SK-N-SH treated with all-trans-retinoic acid at 6 μM for 48 hours (cell line): ENCODE measurements around the gene B3GNT7.

Experiments
- ATAC-seq: fragments of 200-7000 bp; cut with Tn5 transposase; 3 replicates; pipeline ENCODE4 v1.9.1; 2020; ENCODE audit warnings: mild to moderate bottlenecking, moderate library complexity
- ARNTL ChIP-seq: fragments of 450-650 bp; formaldehyde crosslinking; IDR thresholded peaks from 2 replicates; pipeline ENCODE4 v1.5.0; 2020; ENCODE audit warnings: low read depth, mild to moderate bottlenecking, moderate library complexity, borderline replicate concordance
- BACH2 ChIP-seq: fragments of 250-450 bp; sonication (Bioruptor Pico); IDR thresholded peaks from 2 replicates; pipeline ENCODE4 v1.9.0; 2021; ENCODE audit warnings: mild to moderate bottlenecking, borderline replicate concordance
- CREB5 ChIP-seq: fragments of 250-450 bp; sonication (Bioruptor Pico); IDR thresholded peaks from 2 replicates; pipeline ENCODE4 v1.5.1; 2020; ENCODE audit warnings: low read depth, mild to moderate bottlenecking, moderate library complexity
- CSDC2 ChIP-seq: fragments of 250-450 bp; sonication (Bioruptor Pico); IDR thresholded peaks from 2 replicates; pipeline ENCODE4 v1.5.0; 2020; ENCODE audit warnings: mild to moderate bottlenecking, moderate library complexity
- ESRRG ChIP-seq: fragments of 250-450 bp; sonication (Bioruptor Pico); IDR thresholded peaks from 2 replicates; pipeline ENCODE4 v1.6.1; 2021; ENCODE audit warnings: mild to moderate bottlenecking
- GLIS3 ChIP-seq: fragments of 250-450 bp; sonication (Bioruptor Pico); IDR thresholded peaks from 2 replicates; pipeline ENCODE4 v1.5.0; 2020; ENCODE audit warnings: mild to moderate bottlenecking, moderate library complexity
- ISL1 ChIP-seq: fragments of 250-450 bp; sonication (Bioruptor Pico); IDR thresholded peaks from 2 replicates; pipeline ENCODE4 v2.1.2; 2022; ENCODE audit warnings: mild to moderate bottlenecking, moderate library complexity
- OSR1 ChIP-seq: fragments of 250-450 bp; sonication (Bioruptor Pico); IDR thresholded peaks from 2 replicates; pipeline ENCODE4 v1.8.0; 2022; ENCODE audit warnings: moderate library complexity, mild to moderate bottlenecking, inconsistent platforms
- POU6F1 ChIP-seq: fragments of 250-450 bp; sonication (Bioruptor Pico); IDR thresholded peaks from 2 replicates; pipeline ENCODE4 v1.8.0; 2021; ENCODE audit warnings: low read depth, mild to moderate bottlenecking, moderate library complexity, borderline replicate concordance
- PPARA ChIP-seq: fragments of 250-450 bp; sonication (Bioruptor Pico); IDR thresholded peaks from 2 replicates; pipeline ENCODE4 v1.5.0; 2020; ENCODE audit warnings: mild to moderate bottlenecking, borderline replicate concordance
- RARB ChIP-seq: fragments of 250-450 bp; sonication (Bioruptor Pico); IDR thresholded peaks from 2 replicates; pipeline ENCODE4 v1.8.0; 2021; ENCODE audit warnings: mild to moderate bottlenecking, moderate library complexity
- SNAI2 ChIP-seq: fragments of 250-450 bp; sonication (Bioruptor Pico); IDR thresholded peaks from 2 replicates; pipeline ENCODE4 v1.5.0; 2020; ENCODE audit warnings: mild to moderate bottlenecking, moderate library complexity
- TCF4 ChIP-seq: fragments of 250-450 bp; sonication (Bioruptor Pico); IDR thresholded peaks from 2 replicates; pipeline ENCODE4 v1.8.0; 2021; ENCODE audit warnings: mild to moderate bottlenecking, moderate library complexity, borderline replicate concordance
- TOX ChIP-seq: fragments of 250-450 bp; sonication (Bioruptor Pico); IDR thresholded peaks from 2 replicates; pipeline ENCODE4 v1.8.0; 2021; ENCODE audit warnings: mild to moderate bottlenecking, moderate library complexity, borderline replicate concordance
- ZC3H10 ChIP-seq: fragments of 250-450 bp; sonication (Bioruptor Pico); IDR thresholded peaks from 2 replicates; pipeline ENCODE4 v1.5.1; 2021; ENCODE audit warnings: mild to moderate bottlenecking, moderate library complexity
- ZFP30 ChIP-seq: fragments of 450-650 bp; formaldehyde crosslinking; IDR thresholded peaks from 2 replicates; pipeline ENCODE4 v1.5.0; 2022; ENCODE audit warnings: mild to moderate bottlenecking, moderate library complexity
- ZNF565 ChIP-seq: fragments of 450-650 bp; formaldehyde crosslinking; conservative IDR thresholded peaks from 2 replicates; pipeline ENCODE4 v1.5.0; 2020; ENCODE audit warnings: low read depth, mild to moderate bottlenecking, moderate library complexity
- ZNF70 ChIP-seq: fragments of 450-650 bp; formaldehyde crosslinking; IDR thresholded peaks from 2 replicates; pipeline ENCODE4 v1.5.0; 2020; ENCODE audit warnings: mild to moderate bottlenecking, moderate library complexity
- ZNF8 ChIP-seq: fragments of 450-650 bp; formaldehyde crosslinking; IDR thresholded peaks from 2 replicates; pipeline ENCODE4 v1.5.0; 2020; ENCODE audit warnings: mild to moderate bottlenecking, moderate library complexity
- TF ChIP-seq, protein P1 (sequence below): fragments of 250-450 bp; sonication (Bioruptor Pico); IDR thresholded peaks from 2 replicates; pipeline ENCODE4 v1.8.0; 2020; ENCODE audit warnings: mild to moderate bottlenecking, moderate library complexity, borderline replicate concordance
- TF ChIP-seq, protein P2 (sequence below): fragments of 250-450 bp; sonication (Bioruptor Pico); IDR thresholded peaks from 2 replicates; pipeline ENCODE4 v1.5.1; 2021; ENCODE audit warnings: mild to moderate bottlenecking, moderate library complexity
- TF ChIP-seq, protein P3 (sequence below): fragments of 250-450 bp; sonication (Bioruptor Pico); IDR thresholded peaks from 2 replicates; pipeline ENCODE4 v1.5.0; 2020; ENCODE audit warnings: mild to moderate bottlenecking, moderate library complexity

The B3GNT7 gene

GRCh38 chr2:231361701-231362554, 33.6 kb upstream of the B3GNT7 start:
- no peak for ATAC-seq
- TF ChIP-seq ESRRG = no peak
- no peak for TF ChIP-seq POU6F1 (CRISPR knock-in tag)
- TF ChIP-seq ZNF70 (CRISPR knock-in tag) = no peak
- TF ChIP-seq TOX (CRISPR knock-in tag) = no peak
- no peak for TF ChIP-seq ZFP30
- TF ChIP-seq CREB5 (CRISPR knock-in tag) = no peak
- TF ChIP-seq ARNTL (CRISPR knock-in tag) = no peak
- TF ChIP-seq ZNF8 (CRISPR knock-in tag) = no peak
- TF ChIP-seq, protein P1, sequence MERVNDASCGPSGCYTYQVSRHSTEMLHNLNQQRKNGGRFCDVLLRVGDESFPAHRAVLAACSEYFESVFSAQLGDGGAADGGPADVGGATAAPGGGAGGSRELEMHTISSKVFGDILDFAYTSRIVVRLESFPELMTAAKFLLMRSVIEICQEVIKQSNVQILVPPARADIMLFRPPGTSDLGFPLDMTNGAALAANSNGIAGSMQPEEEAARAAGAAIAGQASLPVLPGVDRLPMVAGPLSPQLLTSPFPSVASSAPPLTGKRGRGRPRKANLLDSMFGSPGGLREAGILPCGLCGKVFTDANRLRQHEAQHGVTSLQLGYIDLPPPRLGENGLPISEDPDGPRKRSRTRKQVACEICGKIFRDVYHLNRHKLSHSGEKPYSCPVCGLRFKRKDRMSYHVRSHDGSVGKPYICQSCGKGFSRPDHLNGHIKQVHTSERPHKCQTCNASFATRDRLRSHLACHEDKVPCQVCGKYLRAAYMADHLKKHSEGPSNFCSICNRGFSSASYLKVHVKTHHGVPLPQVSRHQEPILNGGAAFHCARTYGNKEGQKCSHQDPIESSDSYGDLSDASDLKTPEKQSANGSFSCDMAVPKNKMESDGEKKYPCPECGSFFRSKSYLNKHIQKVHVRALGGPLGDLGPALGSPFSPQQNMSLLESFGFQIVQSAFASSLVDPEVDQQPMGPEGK (CRISPR knock-in tag) = no peak
- TF ChIP-seq RARB (CRISPR knock-in tag) = no peak
- no peak for TF ChIP-seq PPARA
- no peak for TF ChIP-seq TCF4 (CRISPR knock-in tag)
- TF ChIP-seq ISL1 = no peak
- TF ChIP-seq ZC3H10 (CRISPR knock-in tag) = no peak
- TF ChIP-seq, protein P2, sequence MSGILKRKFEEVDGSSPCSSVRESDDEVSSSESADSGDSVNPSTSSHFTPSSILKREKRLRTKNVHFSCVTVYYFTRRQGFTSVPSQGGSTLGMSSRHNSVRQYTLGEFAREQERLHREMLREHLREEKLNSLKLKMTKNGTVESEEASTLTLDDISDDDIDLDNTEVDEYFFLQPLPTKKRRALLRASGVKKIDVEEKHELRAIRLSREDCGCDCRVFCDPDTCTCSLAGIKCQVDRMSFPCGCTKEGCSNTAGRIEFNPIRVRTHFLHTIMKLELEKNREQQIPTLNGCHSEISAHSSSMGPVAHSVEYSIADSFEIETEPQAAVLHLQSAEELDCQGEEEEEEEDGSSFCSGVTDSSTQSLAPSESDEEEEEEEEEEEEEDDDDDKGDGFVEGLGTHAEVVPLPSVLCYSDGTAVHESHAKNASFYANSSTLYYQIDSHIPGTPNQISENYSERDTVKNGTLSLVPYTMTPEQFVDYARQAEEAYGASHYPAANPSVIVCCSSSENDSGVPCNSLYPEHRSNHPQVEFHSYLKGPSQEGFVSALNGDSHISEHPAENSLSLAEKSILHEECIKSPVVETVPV = no peak
- TF ChIP-seq CSDC2 = no peak
- no peak for TF ChIP-seq GLIS3 (CRISPR knock-in tag)
- no peak for TF ChIP-seq ZNF565 (CRISPR knock-in tag)

DNA sequence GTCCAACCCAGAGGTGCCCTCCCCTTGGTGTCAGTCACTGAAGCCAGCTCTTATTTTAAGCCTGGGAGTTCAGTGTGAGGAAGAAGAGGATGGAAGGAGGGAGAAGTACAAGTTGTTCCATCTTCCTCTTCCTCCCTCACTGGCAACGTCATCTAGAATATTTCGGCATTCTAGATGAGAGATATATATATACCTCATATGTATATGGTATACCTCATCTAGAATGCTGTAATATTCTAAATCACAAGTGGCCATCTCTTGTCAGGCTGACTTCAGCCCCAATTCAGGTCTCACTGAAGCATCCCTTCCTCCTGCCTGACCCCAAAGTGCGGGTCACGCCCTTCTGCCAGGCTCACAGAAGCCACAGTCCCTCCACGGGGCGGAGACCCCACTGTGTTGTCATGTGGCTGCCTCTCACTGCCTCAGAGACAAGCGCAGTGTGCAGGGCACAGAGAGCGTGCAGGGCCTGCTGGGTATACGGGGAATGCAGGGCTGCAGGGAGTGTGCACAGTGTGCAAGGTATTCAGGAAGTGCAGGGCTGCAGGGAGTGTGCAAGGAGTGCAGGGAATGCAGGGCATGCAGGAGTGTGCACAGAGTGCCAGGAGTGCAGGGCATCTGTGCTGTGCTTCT, 32.8 kb upstream of the B3GNT7 start:
- ATAC-seq = no peak
- TF ChIP-seq POU6F1 (CRISPR knock-in tag) (no peak), CREB5 (CRISPR knock-in tag) (no peak), ZFP30 (no peak), TOX (CRISPR knock-in tag) (no peak), TCF4 (CRISPR knock-in tag) (no peak), SNAI2 (CRISPR knock-in tag) (no peak), PPARA (no peak), RARB (CRISPR knock-in tag) (no peak), ZC3H10 (CRISPR knock-in tag) (no peak), ISL1 (no peak), OSR1 (no peak), ESRRG (no peak), BACH2 (no peak), CSDC2 (no peak), ZNF565 (CRISPR knock-in tag) (no peak), GLIS3 (CRISPR knock-in tag) (no peak), ZNF8 (CRISPR knock-in tag) (no peak)
- TF ChIP-seq, protein P3, sequence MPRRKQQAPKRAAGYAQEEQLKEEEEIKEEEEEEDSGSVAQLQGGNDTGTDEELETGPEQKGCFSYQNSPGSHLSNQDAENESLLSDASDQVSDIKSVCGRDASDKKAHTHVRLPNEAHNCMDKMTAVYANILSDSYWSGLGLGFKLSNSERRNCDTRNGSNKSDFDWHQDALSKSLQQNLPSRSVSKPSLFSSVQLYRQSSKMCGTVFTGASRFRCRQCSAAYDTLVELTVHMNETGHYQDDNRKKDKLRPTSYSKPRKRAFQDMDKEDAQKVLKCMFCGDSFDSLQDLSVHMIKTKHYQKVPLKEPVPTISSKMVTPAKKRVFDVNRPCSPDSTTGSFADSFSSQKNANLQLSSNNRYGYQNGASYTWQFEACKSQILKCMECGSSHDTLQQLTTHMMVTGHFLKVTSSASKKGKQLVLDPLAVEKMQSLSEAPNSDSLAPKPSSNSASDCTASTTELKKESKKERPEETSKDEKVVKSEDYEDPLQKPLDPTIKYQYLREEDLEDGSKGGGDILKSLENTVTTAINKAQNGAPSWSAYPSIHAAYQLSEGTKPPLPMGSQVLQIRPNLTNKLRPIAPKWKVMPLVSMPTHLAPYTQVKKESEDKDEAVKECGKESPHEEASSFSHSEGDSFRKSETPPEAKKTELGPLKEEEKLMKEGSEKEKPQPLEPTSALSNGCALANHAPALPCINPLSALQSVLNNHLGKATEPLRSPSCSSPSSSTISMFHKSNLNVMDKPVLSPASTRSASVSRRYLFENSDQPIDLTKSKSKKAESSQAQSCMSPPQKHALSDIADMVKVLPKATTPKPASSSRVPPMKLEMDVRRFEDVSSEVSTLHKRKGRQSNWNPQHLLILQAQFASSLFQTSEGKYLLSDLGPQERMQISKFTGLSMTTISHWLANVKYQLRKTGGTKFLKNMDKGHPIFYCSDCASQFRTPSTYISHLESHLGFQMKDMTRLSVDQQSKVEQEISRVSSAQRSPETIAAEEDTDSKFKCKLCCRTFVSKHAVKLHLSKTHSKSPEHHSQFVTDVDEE (CRISPR knock-in tag) = no peak
- TF ChIP-seq, protein P2 = no peak
